GM12878 (cell line): ENCODE measurements around the gene MEX3D. TPM values are rescaled to one million over a fixed set of nuclear protein-coding genes. Genes with fewer than 3 reads are reported as not detected.

ENCODE experiments used
- ATAC-seq: fragments of 200-7000 bp; cut with Tn5 transposase; 3 replicates; pipeline ENCODE4 v1.9.1; 2020; ENCODE audit warnings: mild to moderate bottlenecking, moderate library complexity
- BruUV-seq: library from RNA; stranded (reverse); fragments of 400-500 nt; replicated peaks from 2 replicates; lab custom pipeline; 2021; lab: Mats Ljungman, UMichigan
- CTCF ChIA-PET: fragments of 300-600 bp; sonication (Branson Sonifier 250); formaldehyde crosslinking; extraction: SDS; loops from one replicate; lab custom pipeline; 2021; ENCODE audit warnings: inconsistent platforms; lab: Yijun Ruan, JAX
- POLR2A ChIA-PET: fragments of 350-600 bp; formaldehyde crosslinking; extraction: SDS; loops from one replicate; lab custom pipeline; 2021; ENCODE audit warnings: inconsistent platforms; lab: Charles Lee
- RAD21 ChIA-PET: fragments of 300-600 bp; sonication (Branson Sonifier 250); formaldehyde crosslinking; loops from one replicate; lab custom pipeline; 2023; ENCODE audit warnings: antibody characterized with exemption; ENCODE audit not compliant: unreplicated experiment; lab: Charles Lee
- SMC1A ChIA-PET: fragments of 300-600 bp; sonication (Branson Sonifier 250); formaldehyde crosslinking; loops from one replicate; lab custom pipeline; 2023; ENCODE audit not compliant: unreplicated experiment, uncharacterized antibody; lab: Charles Lee
- DNase-seq: peaks from one replicate; pipeline ENCODE4 v3.0.0-alpha.2; 2011; ENCODE audit warnings: low read depth, low spot score
- FAIRE-seq: peaks from 3 replicates; lab custom pipeline; 2011; peaks lifted over from hg19 to GRCh38; lab: Jason Lieb, UNC
- H2AFZ ChIP-seq: 2 replicates; pipeline ENCODE4 v1.6.0; 2011; ENCODE audit warnings: low read depth, low read length, control low read depth; ENCODE audit not compliant: control insufficient read depth
- H3K27ac ChIP-seq: 2 replicates; pipeline ENCODE4 v1.5.1; 2011; ENCODE audit warnings: control low read depth; ENCODE audit not compliant: control insufficient read depth, insufficient read depth
- H3K27me3 ChIP-seq, 2 experiments: replicated peaks in 1 of 2; 2 replicates each; pipeline versions ENCODE4 v1.6.0 to v1.6.1; 2011; ENCODE audit warnings: low read length in 1 of 2; ENCODE audit not compliant: control insufficient read depth in 2 of 2, insufficient read depth in 2 of 2
- H3K36me3 ChIP-seq, 2 experiments: 2 replicates each; pipeline ENCODE4 v1.5.1; 2011; ENCODE audit warnings: low read length in 1 of 2; ENCODE audit not compliant: control insufficient read depth in 2 of 2, insufficient read depth in 2 of 2
- H3K4me1 ChIP-seq: 2 replicates; pipeline ENCODE4 v1.6.1; 2011; ENCODE audit warnings: mild to moderate bottlenecking, low read length, moderate library complexity, mixed read lengths; ENCODE audit not compliant: control insufficient read depth, insufficient read depth
- H3K4me2 ChIP-seq: 2 replicates; pipeline ENCODE4 v1.6.0; 2011; ENCODE audit warnings: control low read depth; ENCODE audit not compliant: control insufficient read depth, insufficient read depth
- H3K4me3 ChIP-seq: fragments of 200-600 bp; sonication (generic); 2 replicates; pipeline ENCODE4 v1.5.1; 2016
- H3K79me2 ChIP-seq: 2 replicates; pipeline ENCODE4 v1.6.0; 2011; ENCODE audit warnings: low read length; ENCODE audit not compliant: control insufficient read depth, insufficient read depth
- H3K9ac ChIP-seq: 2 replicates; pipeline ENCODE4 v1.8.0; 2011; ENCODE audit warnings: low read length, control low read depth, mixed read lengths; ENCODE audit not compliant: control insufficient read depth, insufficient read depth
- H3K9me3 ChIP-seq: replicated peaks from 3 replicates; pipeline ENCODE4 v1.5.1; 2011; ENCODE audit warnings: mild to moderate bottlenecking, low read length; ENCODE audit not compliant: control insufficient read depth, insufficient read depth
- H4K20me1 ChIP-seq: 2 replicates; pipeline ENCODE4 v1.6.0; 2011; ENCODE audit not compliant: control insufficient read depth, insufficient read depth
- FOS ChIP-seq: IDR thresholded peaks from 3 replicates; pipeline ENCODE4 v1.6.1; 2011; ENCODE audit warnings: borderline replicate concordance; ENCODE audit not compliant: insufficient read length; ENCODE audit errors: extremely low read depth
- NR2F1 ChIP-seq: fragments of 450-650 bp; conservative IDR thresholded peaks from 2 replicates; pipeline ENCODE4 v1.6.1; 2017; ENCODE audit warnings: mild to moderate bottlenecking
- POLR2AphosphoS5 ChIP-seq: IDR thresholded peaks from 2 replicates; pipeline ENCODE4 v1.6.1; 2011; ENCODE audit warnings: mild to moderate bottlenecking, low read length, inconsistent platforms
- WGBS: methylation state at CpG from one replicate; pipeline ENCODE4 v1.1.6; 2016; ENCODE audit warnings: low lambda C conversion rate; ENCODE audit not compliant: insufficient replicate concordance, insufficient coverage; ENCODE audit errors: missing lambda C conversion rate; 5-methylcytosine and 5-hydroxymethylcytosine counted together
- in situ Hi-C: fragments of 300-500 bp; cut with MboI; formaldehyde crosslinking; loops from 9 replicates; pipeline ENCODE4 v1.14.3; 2018; ENCODE audit warnings: mixed read lengths
- intact Hi-C: fragments of 100-400 bp; cut with micrococcal nuclease; formaldehyde crosslinking; loops from one replicate; pipeline ENCODE4 v1.14.2; 2022; ENCODE audit not compliant: unreplicated experiment
- polyA plus RNA-seq, 11 experiments: library from polyadenylated mRNA; depleted of rRNA in 4 of 11; unstranded in 6 of 11; stranded (reverse) in 5 of 11; fragments of >200 nt; fragmentation: Nextera tagmentation in 4 of 11; fragmentation: Illumina TruSeq in 1 of 11; extraction: Ambion mirVana in 4 of 11; extraction: Trizol in 1 of 11; gene quantifications; 1 replicate in 1 of 11; 2 replicates in 10 of 11; pipeline versions ENCODE4 v1.2.1 to v1.2.3, GENCODE V29; 2011 to 2016; ENCODE audit warnings: inconsistent platforms in 2 of 11, missing spikeins in 2 of 11, low read depth in 1 of 11
- total RNA-seq, 4 experiments: library from RNA; depleted of rRNA in 3 of 4; stranded (reverse); fragments of >200 nt in 3 of 4; fragmentation: Illumina TruSeq in 1 of 4; extraction: Trizol in 1 of 4; gene quantifications; 2 replicates each; pipeline versions ENCODE4 v1.2.1 to v1.2.3, GENCODE V29; 2013 to 2021
- TF ChIP-seq, protein P1 (sequence below): fragments of 450-650 bp; formaldehyde crosslinking; IDR thresholded peaks from 2 replicates; pipeline ENCODE4 v1.4.0; 2022; ENCODE audit warnings: mild to moderate bottlenecking, moderate library complexity

MEX3D gene
- total and polyA plus RNA-seq, 10 of the 15 experiments (the other 5 are each of a cell fraction or from before 2014, with no cell fraction given) = 0.18 to 6.8 (median 0.81) TPM

DNA sequence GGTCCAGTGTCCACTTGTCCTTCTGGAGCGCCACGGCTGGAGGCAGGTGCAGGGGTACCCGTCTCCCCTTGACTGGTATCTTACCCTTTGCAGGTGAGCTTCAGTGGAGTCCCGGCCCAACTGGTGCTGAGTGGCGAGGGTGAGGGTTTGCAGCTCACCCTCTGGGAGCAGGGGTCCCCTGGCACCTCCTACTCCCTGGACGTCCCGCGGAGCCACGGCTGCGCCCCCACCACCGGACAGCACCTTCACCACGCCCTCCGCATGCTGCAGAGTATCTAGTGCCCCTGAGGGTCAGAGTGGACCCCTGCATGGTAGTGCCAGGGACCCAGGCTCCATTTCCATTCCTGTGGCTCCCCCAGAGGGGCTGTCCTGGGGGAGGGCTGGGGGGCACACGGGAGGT, 33.2 kb downstream of the MEX3D start (continued):
- TF ChIP-seq, protein P1, sequence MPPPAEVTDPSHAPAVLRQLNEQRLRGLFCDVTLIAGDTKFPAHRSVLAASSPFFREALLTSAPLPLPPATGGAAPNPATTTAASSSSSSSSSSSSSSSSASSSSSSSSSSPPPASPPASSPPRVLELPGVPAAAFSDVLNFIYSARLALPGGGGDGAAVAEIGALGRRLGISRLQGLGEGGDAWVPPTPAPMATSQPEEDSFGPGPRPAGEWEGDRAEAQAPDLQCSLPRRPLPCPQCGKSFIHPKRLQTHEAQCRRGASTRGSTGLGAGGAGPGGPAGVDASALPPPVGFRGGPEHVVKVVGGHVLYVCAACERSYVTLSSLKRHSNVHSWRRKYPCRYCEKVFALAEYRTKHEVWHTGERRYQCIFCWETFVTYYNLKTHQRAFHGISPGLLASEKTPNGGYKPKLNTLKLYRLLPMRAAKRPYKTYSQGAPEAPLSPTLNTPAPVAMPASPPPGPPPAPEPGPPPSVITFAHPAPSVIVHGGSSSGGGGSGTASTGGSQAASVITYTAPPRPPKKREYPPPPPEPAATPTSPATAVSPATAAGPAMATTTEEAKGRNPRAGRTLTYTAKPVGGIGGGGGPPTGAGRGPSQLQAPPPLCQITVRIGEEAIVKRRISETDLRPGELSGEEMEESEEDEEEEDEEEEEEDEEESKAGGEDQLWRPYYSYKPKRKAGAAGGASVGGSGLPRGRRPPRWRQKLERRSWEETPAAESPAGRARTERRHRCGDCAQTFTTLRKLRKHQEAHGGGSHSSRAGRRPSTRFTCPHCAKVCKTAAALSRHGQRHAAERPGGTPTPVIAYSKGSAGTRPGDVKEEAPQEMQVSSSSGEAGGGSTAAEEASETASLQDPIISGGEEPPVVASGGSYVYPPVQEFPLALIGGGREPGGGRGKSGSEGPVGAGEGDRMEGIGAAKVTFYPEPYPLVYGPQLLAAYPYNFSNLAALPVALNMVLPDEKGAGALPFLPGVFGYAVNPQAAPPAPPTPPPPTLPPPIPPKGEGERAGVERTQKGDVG (CRISPR knock-in tag) = no peak

DNA sequence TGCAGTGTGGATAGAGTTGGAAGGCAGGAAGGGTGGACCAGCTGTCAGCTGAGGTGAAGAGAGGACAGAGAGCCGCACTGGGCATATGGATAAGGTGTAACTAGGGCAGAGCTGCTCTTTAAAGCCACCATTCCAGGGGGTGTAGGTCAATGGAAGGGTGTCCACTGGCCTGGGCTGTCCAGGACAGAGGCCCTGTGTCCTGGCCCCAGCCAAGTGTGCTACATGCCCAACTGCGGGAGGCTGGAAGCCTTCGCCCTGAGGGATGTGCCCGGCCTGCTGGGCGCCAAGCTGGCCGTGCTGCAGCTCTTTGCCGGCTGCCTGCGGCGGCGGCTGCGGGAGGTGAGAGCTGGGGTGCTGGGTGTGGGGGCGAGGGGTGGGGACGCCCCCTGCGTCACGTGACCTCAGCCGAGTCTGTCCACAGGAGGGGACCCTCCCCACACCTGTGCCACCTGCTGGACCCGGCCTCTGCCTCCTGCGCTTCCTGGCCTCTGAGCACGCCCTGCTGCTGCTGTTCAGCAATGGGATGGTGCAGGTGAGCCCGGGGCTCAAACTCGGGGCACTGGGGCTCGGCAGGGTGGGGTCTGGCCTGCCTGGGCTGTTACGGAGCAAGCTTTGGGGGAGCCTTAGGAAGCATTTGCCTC, 34.5 kb downstream of the MEX3D start:
- ChIA-PET CTCF (no interaction called here), SMC1A (no interaction called here), RAD21 (no interaction called here)
- no TSS peak for BruUV-seq
- no peaks in the 10 kb centered on the region for H3K9me3 ChIP-seq
- FAIRE-seq (no peak), DNase-seq (no peak)
- H3K27ac ChIP-seq = no peak overlapping the region
- in situ Hi-C loops (no loop called here), intact Hi-C loops (no loop called here)
- no peaks in the 10 kb centered on the region for H3K4me1 ChIP-seq
- no peak overlapping the region for H2AFZ ChIP-seq
- H3K79me2 ChIP-seq = no peaks in the 10 kb centered on the region
- no peak overlapping the region for H3K4me3 ChIP-seq
- H3K36me3 ChIP-seq = no peaks in the 10 kb centered on the region
- no peak overlapping the region for H3K4me2 ChIP-seq
- H3K9ac ChIP-seq = no peak overlapping the region
- 54% methylated on average over 22 of the region's 23 CpGs for WGBS
- H4K20me1 ChIP-seq = no peaks in the 10 kb centered on the region
- TF ChIP-seq NR2F1 (no peak), POLR2AphosphoS5 (no peak), FOS (no peak)
- TF ChIP-seq, all 136 proteins: peak for 0
- H3K27me3 ChIP-seq = no peaks in the 10 kb centered on the region
- ATAC-seq = no peak
- POLR2A ChIA-PET = interaction anchor here (0.5 kb wide), 1 partner anchor 55 kb away, joined by 3 read pairs; the partner anchor contains the start of gene C19orf25
